ENCODE results near the gene ERN1.

Gene ERN1

GRCh38 chr17:64107500-64108236 lies 22.3 kb downstream of the ERN1 start:
- no peak for DNase-seq

- no peak for DNase-seq
Observed at GRCh38 chr17:64106918-64107317, 23.0 kb downstream of the ERN1 start.

- no peak for DNase-seq
Observed at GRCh38 chr17:64103391-64104364, 26.3 kb downstream of the ERN1 start.

GRCh38 chr17:64102627-64103390 lies 27.1 kb downstream of the ERN1 start:
- DNase-seq, result no peak

GRCh38 chr17:64099543-64099942 lies 30.4 kb downstream of the ERN1 start:
- DNase-seq, result no peak

GRCh38 chr17:64097196-64097936 lies 32.6 kb downstream of the ERN1 start:
- no peak for DNase-seq

GRCh38 chr17:64096037-64096436 lies 33.9 kb downstream of the ERN1 start:
- no peak for DNase-seq

GRCh38 chr17:64095144-64095882 lies 34.6 kb downstream of the ERN1 start:
- DNase-seq, result no peak

GRCh38 chr17:64094412-64094811 lies 35.5 kb downstream of the ERN1 start:
- no peak for DNase-seq

- DNase-seq, result no peak
Observed at GRCh38 chr17:64092952-64093451, 36.9 kb downstream of the ERN1 start.

- DNase-seq, result no peak
Observed at GRCh38 chr17:64092113-64092512, 37.8 kb downstream of the ERN1 start.

GRCh38 chr17:64091571-64091970 lies 38.4 kb downstream of the ERN1 start:
- no peak for DNase-seq

GRCh38 chr17:64091116-64091515 lies 38.8 kb downstream of the ERN1 start:
- DNase-seq, result no peak

GRCh38 chr17:64090144-64090543 lies 39.8 kb downstream of the ERN1 start:
- no peak for DNase-seq

GRCh38 chr17:64087252-64088005 lies 42.5 kb downstream of the ERN1 start:
- DNase-seq, result no peak

- DNase-seq, result no peak
Observed at GRCh38 chr17:64085650-64086005, 44.3 kb downstream of the ERN1 start.

- no peak for DNase-seq
Observed at GRCh38 chr17:64084940-64085649, 44.8 kb downstream of the ERN1 start.

GRCh38 chr17:64084086-64084939 lies 45.6 kb downstream of the ERN1 start:
- DNase-seq, result no peak

- DNase-seq, result no peak
Observed at GRCh38 chr17:64083563-64084085, 46.3 kb downstream of the ERN1 start.
